OCI-M2 (cell line): ENCODE measurements around the gene FRS2.

Experiments
- DNase-seq: peaks from one replicate; lab custom pipeline; 2025; ENCODE audit not compliant: unreplicated experiment; lab: John Stamatoyannopoulos, UW

The FRS2 gene

DNA sequence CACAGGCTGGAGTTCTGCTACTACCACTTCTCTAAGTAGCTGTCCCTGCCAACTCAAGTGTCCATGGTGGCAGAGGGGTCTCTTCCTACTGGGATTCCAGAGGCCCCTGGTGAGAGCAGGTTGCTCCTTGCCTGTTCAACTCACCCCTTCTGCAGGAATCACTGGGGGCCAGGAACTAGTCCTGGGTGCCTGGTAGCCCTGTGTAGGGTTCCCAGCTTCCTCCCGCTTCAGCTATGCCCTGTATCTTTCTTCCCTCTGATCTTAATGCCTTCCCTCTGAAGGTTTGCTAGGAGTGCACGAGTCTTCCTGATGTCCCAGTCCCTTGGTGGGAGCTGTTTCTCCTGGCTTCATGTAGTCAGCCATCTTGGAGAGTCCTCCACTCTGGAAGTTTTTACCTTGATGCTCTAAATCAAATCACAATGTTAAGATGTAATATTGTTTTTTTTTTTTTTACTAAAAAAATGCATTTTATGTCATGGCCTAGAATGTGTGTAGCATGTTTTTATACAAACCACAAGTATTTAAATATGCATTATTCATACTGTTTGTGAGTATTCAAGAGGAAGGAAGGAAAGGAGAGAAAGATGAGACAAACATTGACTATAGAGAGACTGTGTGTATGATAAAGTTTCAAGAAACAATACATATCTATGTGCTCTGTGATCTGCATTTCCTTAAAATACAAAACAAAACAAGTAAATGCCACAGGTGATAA lies 54.7 kb downstream of the FRS2 start:
- no peak for DNase-seq

DNA sequence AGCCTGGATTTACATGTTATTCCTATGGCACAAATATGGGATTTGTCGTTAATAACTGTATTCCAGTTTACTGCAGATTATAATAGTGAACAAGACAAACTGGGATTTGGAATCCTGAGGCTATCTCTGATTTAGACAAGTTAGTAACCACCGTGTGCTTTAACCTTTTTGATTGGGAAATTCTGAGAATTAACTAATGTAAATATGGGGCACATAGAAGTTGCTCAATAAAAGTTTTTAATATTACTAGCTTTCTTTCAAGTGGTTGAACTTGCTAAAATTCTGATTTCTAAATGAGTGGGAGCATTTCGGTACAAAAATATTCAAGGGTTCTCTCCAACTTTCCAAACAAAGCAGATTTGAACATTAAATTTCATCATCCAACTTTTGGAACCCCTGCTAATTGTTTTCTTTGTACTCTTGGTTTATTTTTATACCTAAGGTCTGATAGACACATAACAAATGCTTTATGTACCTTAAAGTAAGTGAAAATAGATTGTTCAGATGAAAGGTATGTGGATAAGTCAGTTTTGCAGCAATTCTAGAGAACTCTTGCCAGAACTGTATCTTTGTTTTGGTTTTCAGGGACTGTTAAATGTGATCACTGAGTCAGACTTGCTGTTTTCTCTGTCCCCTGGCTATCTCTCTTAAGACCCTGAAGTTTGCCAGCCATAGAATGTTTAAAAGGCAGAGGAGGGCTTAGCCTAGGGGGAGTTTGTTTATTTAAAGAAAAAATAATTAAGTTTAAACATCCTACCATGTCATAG lies 57.5 kb downstream of the FRS2 start:
- DNase-seq = no peak

- no peak for DNase-seq
Observed at GRCh38 chr12:69529021-69529420, 58.8 kb downstream of the FRS2 start.

DNA sequence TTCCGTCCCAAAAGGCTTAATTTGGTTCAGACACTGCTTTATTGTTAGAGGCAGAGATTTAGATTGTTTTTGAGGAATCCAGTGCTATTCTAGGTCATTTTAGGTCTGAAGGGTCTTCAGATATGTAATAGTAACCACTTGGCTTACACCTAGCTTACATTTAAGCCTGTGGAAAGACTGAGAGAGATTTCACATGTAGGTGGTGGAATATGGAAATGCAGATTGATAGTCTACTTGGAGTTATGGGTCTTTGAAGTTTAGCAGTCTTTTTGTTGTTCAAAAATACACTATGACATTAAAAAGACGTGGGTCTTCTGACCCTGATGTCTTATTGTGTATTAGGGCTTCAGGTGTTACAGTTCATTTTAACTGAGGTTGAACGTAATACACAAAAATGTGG lies 63.7 kb downstream of the FRS2 start:
- DNase-seq = no peak

DNA sequence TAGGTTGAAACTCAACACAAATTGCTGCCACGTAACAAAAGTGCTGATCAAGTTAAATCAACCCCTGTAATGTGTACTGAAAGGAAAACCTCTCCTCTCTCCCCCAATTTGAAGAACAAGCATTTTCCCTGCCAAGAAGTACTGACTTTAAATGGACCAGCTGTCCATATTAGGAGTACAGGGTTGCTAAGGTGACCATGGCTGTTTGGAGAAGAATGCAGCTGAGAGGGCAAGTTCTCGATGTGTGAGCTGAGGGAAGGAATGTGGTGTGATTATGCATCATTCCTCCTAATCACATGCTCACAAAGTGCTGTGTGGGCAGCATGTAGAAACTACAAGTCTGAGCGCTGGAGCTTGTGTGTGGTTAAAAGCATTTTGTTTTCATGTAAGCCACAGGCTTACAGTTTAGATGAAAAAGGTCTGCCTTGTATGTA lies 64.2 kb downstream of the FRS2 start:
- DNase-seq = no peak

GRCh38 chr12:69540987-69541386 lies 70.8 kb downstream of the FRS2 start:
- no peak for DNase-seq

- DNase-seq = no peak
Observed at GRCh38 chr12:69544087-69544486, 73.9 kb downstream of the FRS2 start.

DNA sequence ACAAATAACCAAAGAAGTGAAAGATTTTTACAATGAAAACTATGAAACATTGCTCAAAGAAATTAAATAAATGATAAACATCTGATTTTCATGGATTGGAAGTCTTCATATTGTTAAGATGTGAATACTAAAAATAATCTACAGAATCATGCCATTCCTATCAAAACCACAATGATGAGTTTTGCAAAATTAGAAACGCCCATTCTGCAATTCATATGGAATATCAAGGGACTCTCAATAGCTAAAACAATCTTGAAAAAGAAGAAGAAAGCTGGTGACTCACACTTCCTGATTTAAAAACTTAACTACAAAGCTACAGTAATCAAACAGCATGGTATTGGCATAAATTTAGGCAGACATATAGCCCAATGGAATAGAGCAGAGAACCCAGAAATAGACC lies 74.9 kb downstream of the FRS2 start:
- no peak for DNase-seq

GRCh38 chr12:69546693-69547438 lies 76.7 kb downstream of the FRS2 start:
- DNase-seq = no peak

DNA sequence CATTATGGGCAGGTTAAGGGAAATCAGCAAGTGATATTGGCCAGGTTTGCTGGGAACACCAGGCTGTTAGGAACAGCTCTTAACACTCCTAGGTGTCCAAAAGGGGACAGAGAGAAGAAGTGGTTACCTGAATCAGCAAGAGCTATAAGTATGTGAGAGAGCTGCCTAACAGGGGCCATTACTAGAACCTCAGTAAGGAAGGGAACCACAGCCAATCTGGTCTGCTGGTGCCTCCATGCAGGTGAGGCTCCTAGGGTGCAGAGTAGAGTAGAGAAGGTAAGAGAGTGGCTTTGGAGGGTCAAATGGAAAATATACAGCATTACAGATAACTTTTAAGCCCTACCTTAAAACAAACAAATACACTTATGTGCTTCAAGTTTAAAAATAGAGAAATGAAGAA lies 78.5 kb downstream of the FRS2 start:
- no peak for DNase-seq

DNA sequence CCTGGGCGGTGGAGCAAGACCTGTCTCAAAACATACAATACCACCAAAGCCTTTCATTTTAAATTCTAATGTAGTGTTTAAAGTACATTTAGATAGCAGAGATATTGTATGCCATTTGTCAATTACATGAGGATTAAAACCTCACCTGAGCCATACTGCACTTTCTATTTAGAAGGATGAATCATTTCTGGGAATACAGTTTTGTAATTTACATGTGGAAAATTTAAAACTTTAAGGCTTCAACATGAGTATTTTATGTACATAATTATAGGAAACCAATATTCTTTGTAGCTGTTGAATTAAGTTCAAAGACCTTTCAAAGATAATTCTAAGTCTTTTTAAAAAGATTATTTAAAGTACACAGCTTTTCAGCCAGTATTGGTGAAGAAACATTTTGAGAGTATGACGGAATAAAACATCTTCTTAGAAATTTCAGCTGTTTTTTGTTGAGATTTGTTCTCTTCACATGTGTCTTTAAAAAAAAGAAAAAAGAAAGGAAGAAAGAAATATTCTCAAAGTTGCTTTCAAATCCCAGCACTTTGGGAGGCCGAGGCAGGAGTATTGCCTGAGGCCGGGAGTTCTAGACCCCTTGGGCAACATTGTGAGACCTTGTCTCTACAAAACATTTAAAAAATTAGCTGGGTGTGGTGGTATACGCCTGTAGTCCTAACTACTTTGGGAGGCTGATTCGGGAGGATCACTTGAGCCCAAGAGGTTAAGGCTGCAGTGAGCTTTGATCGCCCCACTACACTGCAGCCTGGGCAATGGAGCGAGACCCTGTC lies 80.6 kb downstream of the FRS2 start:
- no peak for DNase-seq

GRCh38 chr12:69553628-69554248 lies 83.5 kb downstream of the FRS2 start:
- DNase-seq = no peak

- DNase-seq = no peak
Observed at GRCh38 chr12:69555461-69555860, 85.3 kb downstream of the FRS2 start.

DNA sequence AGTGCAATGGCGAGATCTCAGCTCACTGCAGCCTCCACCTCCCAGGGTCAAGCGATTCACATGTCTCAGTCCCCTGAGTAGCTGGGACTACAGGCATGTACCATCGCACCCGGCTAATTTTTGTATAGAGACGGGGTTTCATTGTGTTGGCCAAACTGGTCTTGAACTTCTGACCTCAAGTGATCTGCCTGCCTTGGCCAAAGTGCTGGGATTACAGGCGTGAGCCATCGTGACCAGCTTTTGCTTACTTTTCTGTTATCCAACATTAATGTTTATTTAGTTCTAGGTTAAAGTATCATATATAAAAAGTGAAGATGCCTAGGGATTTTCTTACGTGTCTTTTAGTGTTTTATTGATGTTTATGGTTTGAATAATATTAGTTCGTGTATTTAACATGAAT lies 86.2 kb downstream of the FRS2 start:
- no peak for DNase-seq

DNA sequence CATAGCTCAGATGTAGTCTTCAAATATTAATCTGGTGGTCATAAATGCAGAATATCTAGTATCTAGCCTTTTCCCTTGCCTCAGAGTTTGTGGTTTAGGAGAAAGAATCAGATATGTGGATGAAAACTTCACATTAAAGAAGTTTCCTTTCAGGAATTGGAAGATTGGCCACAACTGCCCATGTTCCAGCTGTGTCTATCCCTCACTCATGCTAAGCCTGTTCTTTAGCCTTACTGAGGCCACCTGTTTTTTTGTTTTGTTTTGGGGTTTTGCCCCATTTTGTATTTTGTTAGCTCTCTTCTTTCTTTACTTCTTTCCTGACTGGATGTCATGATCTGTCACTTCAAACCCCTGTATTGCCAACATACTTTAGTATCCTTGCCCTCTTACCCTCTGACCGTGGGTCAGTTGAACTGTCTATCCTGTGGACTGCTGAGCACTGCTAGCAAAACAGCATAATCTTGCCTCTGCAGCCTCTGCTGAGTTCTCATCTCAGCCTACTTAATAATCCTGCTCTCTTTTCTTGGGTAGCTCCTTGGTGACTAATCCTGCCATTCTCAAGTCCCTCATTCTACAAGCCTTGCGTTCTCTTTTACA lies 93.1 kb downstream of the FRS2 start:
- no peak for DNase-seq

DNA sequence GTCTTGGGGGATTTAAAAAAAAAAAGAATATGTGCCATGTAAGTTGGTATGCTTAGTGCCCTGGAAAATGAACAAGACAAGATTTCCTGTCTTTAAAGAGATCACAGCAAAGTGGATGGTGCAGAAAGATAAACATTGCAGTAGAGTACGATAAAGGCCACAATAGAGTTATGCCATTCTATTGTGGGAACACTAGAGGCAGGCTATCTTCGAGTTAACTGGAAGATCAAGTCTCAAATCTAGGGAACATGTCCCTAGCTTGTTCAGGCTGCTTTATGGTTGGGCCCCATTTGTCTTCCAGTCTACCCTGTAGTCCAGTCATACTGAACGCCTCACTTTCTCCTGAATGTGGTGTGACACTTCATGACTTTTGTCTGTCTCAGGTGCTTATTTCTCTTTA lies 96.4 kb downstream of the FRS2 start:
- DNase-seq = no peak

- DNase-seq = no peak
Observed at GRCh38 chr12:69569236-69569635, 99.0 kb downstream of the FRS2 start.

- no peak for DNase-seq
Observed at GRCh38 chr12:69570000-69570516, 99.9 kb downstream of the FRS2 start.

GRCh38 chr12:69570545-69571399 lies 100.6 kb downstream of the FRS2 start:
- DNase-seq = no peak
